HG03460 (cell line): ENCODE results near the gene HMOX2.

Experiments
- ATAC-seq: cut with Tn5 transposase; IDR thresholded peaks from one replicate; pipeline ENCODE4 v1.9.1; 2021; ENCODE audit not compliant: unreplicated experiment

HMOX2 gene, protein sequence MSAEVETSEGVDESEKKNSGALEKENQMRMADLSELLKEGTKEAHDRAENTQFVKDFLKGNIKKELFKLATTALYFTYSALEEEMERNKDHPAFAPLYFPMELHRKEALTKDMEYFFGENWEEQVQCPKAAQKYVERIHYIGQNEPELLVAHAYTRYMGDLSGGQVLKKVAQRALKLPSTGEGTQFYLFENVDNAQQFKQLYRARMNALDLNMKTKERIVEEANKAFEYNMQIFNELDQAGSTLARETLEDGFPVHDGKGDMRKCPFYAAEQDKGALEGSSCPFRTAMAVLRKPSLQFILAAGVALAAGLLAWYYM

DNA sequence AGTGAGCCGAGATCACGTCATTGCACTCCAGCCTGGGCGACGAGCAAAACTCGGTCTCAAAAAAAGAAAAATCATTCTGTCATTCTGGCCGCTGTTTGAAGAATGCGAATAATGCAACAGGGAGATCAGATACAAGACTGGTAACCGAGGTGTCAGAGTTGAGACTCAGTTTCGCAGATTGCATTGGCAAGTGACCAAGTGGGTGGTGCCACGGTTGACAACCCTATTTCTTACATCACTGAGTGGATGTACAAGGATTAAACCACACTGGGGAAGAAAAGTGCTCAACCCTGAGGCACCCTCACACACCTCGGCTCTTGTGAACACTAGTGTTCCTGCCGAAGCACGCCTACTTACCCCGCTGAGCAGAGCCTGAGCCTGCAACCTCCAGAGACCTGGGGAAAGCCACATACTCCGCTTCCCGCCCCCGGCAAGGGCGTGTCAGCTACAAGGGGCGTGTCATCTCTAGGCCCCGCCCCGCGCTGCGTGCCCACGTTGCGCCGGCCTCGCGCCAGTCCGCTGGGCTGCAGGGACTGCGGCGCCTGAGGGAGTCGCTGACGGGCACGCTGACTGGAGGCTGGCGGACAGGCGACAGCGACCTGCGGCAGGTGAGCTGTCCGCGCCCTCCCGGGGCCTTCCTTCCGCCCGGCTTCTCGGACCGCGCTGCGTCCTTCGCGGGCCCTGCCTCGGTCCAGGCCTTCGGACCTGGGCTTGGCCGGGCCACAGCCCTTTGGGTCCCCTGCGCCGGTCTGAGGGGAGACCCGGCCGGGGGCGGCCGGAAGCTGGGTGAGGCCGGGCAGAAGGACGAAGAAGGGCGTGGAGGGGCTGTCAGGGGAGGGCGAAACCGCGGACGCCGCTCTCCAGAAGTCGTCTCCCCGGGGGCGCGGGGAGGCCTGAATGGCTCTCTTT, at the start of gene HMOX2:
TSS of gene HMOX2 (plus strand) at position 519 of the 909 bp plus-strand sequence. CDS start 29,127 bp downstream, outside the sequence.
- ATAC-seq = peak; percentile 73

GRCh38 chr16:4426722-4427372, 49.4 kb upstream of the HMOX2 start:
- no peak for ATAC-seq

GRCh38 chr16:4428500-4428899, 47.7 kb upstream of the HMOX2 start:
- no peak for ATAC-seq

DNA sequence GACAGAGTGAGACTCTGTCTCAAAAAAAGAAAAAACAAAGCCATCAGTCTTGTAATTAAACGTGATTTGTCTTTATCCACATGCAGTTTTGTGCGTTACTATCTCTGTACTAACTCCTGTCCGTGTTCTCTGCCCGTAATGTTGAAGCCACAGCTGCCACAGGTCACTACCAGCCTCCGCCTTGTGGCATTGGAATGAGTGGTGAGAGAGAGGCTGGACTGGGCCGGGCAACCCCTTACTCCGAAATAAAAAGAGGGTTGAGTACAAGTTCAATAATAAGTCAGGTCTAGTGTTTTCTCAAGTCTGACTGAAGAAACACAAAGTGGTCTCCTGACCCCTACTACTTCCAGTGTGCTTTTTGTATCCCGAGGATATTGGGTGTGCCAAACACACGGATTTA, 45.2 kb upstream of the HMOX2 start:
- ATAC-seq = no peak

GRCh38 chr16:4433228-4433627, 43.0 kb upstream of the HMOX2 start:
- ATAC-seq = no peak

DNA sequence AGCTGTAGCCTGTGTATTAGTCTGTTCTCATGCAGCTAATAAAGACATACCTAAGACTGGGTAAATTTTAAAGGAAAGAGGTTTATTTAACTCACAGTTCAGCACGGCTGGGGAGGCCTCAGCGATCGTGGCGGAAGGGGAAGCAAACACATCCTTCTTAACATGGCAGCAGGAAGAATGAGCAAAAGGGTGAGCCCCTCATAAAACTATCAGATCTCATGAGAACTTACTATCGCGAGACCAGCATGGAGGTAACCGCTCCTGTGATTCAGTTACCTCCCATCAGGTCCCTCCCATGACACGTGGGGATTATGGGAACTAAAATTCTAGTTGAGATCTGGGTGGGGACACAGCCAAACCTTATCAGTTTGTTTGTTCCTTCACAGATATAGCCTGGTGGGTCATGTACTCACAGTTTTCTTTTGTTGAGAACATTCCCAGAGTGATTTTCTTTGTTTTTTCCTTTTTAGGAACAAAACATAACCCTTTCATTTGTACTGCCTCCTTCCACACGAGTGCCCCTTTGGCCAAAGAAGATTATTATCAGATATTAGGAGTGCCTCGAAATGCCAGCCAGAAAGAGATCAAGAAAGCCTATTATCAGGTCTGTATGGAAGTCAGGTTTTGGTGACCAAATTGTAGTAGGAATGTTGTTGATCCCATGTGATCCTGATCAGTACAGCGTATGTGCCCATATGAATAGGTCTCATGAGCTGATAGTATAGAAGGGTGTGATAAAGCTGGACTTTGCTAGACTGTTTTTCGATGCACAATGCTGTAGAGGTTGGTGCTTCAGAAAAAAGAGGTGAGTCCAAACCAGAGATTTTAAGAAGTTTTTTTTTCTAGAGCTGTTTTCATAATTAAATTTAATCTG, 42.0 kb upstream of the HMOX2 start:
- ATAC-seq = no peak

- no peak for ATAC-seq
Measured at GRCh38 chr16:4435337-4436067, 40.7 kb upstream of the HMOX2 start.

DNA sequence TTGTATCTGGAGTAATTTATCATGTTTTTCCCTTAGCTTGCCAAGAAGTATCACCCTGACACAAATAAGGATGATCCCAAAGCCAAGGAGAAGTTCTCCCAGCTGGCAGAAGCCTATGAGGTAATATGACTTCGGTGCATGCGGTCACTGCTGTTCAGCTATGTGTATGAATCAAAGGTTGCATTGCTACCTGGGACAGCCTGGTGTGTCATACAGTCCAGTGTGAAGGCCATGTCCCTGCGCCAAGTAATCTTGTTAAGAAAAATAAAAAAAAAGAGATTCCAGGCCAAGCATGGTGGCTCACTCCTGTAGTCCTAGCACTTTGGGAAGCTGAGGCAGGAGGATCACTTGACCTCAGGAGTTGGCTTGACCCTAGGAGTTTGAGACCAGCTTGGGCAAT, 38.8 kb upstream of the HMOX2 start:
- no peak for ATAC-seq

GRCh38 chr16:4442371-4442770, 33.8 kb upstream of the HMOX2 start:
- no peak for ATAC-seq

- no peak for ATAC-seq
Measured at GRCh38 chr16:4443271-4443670, 32.9 kb upstream of the HMOX2 start.

- ATAC-seq = no peak
Measured at GRCh38 chr16:4443986-4444385, 32.2 kb upstream of the HMOX2 start.

- ATAC-seq = no peak
Measured at GRCh38 chr16:4450430-4450829, 25.8 kb upstream of the HMOX2 start.

GRCh38 chr16:4450931-4451519, 25.2 kb upstream of the HMOX2 start:
- no peak for ATAC-seq

- no peak for ATAC-seq
Measured at GRCh38 chr16:4452674-4453073, 23.5 kb upstream of the HMOX2 start.

- ATAC-seq = no peak
Measured at GRCh38 chr16:4454623-4455022, 21.6 kb upstream of the HMOX2 start.

- ATAC-seq = no peak
Measured at GRCh38 chr16:4455081-4455480, 21.1 kb upstream of the HMOX2 start.

- ATAC-seq = no peak
Measured at GRCh38 chr16:4455951-4456350, 20.2 kb upstream of the HMOX2 start.

- no peak for ATAC-seq
Measured at GRCh38 chr16:4460936-4461249, 15.3 kb upstream of the HMOX2 start.

DNA sequence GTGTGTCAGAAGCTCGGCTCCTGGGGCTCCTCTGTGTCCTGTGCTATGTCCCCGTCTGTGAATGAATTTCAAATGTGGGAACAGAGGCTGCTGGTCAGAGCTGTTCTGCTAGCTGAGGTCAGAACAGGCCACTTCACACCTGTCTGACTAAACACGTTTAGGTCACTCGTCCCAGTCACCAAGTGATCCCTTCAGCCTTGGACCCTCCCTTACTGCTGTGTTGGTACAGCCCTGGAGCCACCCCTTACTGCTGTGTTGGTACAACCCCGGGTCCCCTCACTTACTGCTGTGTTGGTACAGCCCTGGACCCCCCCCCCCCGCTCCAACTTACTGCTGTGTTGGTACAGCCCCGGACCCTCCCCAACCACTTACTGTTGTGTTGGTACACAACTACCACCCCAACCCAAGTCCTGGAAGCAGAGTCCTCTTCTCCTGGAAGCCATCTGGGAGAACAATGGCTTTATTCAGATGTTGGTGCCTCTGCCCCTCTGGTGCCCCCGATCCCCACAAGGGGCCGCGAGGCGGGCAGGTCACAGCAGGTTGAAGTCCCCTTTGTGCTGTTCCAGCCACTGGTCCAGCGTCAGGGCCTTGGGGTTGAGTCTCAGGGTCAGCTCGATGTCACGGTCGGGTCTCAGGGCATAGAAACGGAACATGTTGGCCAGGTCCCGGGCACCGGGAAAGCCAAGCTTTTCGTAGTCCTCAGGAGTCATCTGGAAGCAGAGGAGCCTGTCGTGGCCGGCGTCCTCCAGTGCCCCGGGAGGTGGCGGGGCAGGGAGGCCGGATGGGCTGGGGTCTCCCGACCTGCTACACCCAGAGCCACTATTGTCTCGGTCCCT, 14.7 kb upstream of the HMOX2 start:
- ATAC-seq = no peak
